ENCODE measurements around the gene BNIP2. TPM values are rescaled to one million over a fixed set of nuclear protein-coding genes. Genes with fewer than 3 reads are reported as not detected.

The BNIP2 gene
- total RNA-seq, 4 donors from 2014 or later = 152 to 270 (median 196) TPM

DNA sequence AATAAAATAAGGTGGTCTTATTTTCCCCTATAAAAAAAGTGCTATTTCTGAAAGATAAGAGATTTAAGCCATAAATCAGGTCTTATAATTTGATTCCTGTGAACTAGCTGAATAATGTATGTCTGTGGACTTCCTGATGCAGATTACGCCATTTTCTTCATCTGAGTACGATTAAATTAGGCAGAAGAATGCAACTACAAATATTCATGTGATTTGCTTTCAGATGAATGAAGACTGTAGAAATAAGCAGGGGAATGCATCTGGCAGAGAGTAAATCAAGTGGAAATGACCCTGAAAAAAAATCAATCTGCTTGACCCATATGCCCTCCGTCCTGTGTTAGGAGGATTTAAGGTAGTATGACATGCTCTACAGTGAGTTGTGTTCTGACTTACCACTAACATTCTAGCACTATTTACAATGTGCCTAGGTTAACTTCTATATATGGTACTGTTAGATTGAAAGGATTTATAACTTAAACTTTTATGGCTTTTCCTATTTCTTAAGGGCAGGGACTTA, 14.7 kb downstream of the BNIP2 start:
- no peaks in the 10 kb centered on the region for H3K9me3 ChIP-seq
- peaks cover 0 to 8% (median 4%) of the 10 kb centered on the region in 4 donors for H3K4me1 ChIP-seq
- 86% methylated on average over 3 of the region's 3 CpGs for WGBS
- TF ChIP-seq, protein P1, sequence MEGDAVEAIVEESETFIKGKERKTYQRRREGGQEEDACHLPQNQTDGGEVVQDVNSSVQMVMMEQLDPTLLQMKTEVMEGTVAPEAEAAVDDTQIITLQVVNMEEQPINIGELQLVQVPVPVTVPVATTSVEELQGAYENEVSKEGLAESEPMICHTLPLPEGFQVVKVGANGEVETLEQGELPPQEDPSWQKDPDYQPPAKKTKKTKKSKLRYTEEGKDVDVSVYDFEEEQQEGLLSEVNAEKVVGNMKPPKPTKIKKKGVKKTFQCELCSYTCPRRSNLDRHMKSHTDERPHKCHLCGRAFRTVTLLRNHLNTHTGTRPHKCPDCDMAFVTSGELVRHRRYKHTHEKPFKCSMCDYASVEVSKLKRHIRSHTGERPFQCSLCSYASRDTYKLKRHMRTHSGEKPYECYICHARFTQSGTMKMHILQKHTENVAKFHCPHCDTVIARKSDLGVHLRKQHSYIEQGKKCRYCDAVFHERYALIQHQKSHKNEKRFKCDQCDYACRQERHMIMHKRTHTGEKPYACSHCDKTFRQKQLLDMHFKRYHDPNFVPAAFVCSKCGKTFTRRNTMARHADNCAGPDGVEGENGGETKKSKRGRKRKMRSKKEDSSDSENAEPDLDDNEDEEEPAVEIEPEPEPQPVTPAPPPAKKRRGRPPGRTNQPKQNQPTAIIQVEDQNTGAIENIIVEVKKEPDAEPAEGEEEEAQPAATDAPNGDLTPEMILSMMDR (IDR thresholded peaks at IDR 0.05) = no peak
- no peak for TF ChIP-seq POLR2AphosphoS5 (IDR thresholded peaks at IDR 0.05)
- no peak for TF ChIP-seq EP300 (IDR thresholded peaks at IDR 0.05)
- TF ChIP-seq POLR2A (IDR thresholded peaks at IDR 0.05; ENCODE audit: low read depth) = no peak
- intact Hi-C loops (cut with DNase I) = no loop called here
- H3K4me3 ChIP-seq = no peak overlapping the region
- peaks cover 62 to 100% (median 87%) of the 10 kb centered on the region in 4 donors for H3K36me3 ChIP-seq
- no peak for DNase-seq (ENCODE audit: extremely low spot score)
- no peak overlapping the region for H3K27ac ChIP-seq (replicated peaks in 1 of 4)
- no peaks in the 10 kb centered on the region for H3K27me3 ChIP-seq

DNA sequence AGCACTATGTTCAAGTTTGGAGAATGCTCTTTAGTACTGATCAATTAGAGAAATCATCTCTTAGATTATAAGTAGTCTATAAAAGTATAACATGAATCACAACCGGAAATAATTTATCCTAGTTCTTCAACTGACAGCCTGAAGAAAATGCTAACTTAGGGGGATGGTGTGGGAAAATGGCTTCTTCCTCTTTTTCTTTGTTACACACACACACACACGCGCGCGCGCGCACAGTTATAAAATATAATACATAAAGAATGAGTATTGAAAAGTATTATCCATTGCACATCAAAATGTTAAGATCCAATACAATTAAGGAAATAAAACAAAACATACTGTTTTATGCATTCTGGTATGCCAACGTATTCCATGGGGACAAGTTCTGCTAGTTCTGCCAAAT, 20.6 kb downstream of the BNIP2 start:
- no peak for DNase-seq (ENCODE audit: extremely low spot score)
- TF ChIP-seq POLR2A (IDR thresholded peaks at IDR 0.05; ENCODE audit: low read depth) (no peak), EP300 (IDR thresholded peaks at IDR 0.05) (no peak), POLR2AphosphoS5 (IDR thresholded peaks at IDR 0.05) (no peak)
- TF ChIP-seq, protein P1 (IDR thresholded peaks at IDR 0.05) = no peak
- Histone ChIP-seq H3K27me3 (no peaks in the 10 kb centered on the region), H3K9me3 (no peaks in the 10 kb centered on the region), H3K4me1 (peaks cover 0 to 10% (median 5%) of the 10 kb centered on the region in 4 donors), H3K4me3 (no peak overlapping the region), H3K27ac (replicated peaks in 1 of 4) (no peak overlapping the region), H3K36me3 (peaks cover 45 to 93% (median 68%) of the 10 kb centered on the region in 4 donors)
- intact Hi-C loops (cut with DNase I) = no loop called here
- 93% methylated on average over 8 of the region's 8 CpGs for WGBS

DNA sequence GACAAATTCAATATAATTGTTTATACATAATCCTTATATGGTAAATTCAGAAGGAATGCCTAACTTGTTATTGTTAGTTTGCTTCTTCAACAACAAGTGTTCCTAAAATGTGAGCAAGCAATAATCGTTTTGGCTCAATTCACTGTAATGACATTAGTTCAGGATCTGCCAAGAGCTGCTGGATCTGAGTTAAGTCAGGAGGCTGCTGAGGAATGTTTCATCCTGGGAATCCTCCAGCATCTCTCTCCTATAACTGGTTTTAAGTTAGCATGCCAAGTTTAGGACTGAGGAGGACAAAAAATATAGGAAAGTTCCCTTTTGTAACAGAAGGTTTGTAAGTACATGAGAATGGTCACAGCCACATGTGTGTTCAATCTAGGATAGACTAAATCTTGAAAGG, 26.9 kb downstream of the BNIP2 start:
- DNase-seq (ENCODE audit: extremely low spot score) = no peak
- peak in 1 of 2 donors; percentile 27 for TF ChIP-seq POLR2AphosphoS5 (IDR thresholded peaks at IDR 0.05)
- no peak for TF ChIP-seq EP300 (IDR thresholded peaks at IDR 0.05)
- no peak for TF ChIP-seq POLR2A (IDR thresholded peaks at IDR 0.05; ENCODE audit: low read depth)
- TF ChIP-seq, protein P1 (IDR thresholded peaks at IDR 0.05) = no peak
- peaks cover 10 to 26% (median 18%) of the 10 kb centered on the region in 4 donors for H3K4me1 ChIP-seq
- WGBS = 20% methylated on average over 1 of the region's 1 CpG
- peaks cover 13 to 51% (median 31%) of the 10 kb centered on the region in 4 donors for H3K36me3 ChIP-seq
- H3K27ac ChIP-seq (replicated peaks in 1 of 4) = peak overlapping the region; percentile 38 to 48 (median 40)
- H3K27me3 ChIP-seq = no peaks in the 10 kb centered on the region
- intact Hi-C loops (cut with DNase I) = no loop called here
- H3K4me3 ChIP-seq = no peak overlapping the region
- no peaks in the 10 kb centered on the region for H3K9me3 ChIP-seq

DNA sequence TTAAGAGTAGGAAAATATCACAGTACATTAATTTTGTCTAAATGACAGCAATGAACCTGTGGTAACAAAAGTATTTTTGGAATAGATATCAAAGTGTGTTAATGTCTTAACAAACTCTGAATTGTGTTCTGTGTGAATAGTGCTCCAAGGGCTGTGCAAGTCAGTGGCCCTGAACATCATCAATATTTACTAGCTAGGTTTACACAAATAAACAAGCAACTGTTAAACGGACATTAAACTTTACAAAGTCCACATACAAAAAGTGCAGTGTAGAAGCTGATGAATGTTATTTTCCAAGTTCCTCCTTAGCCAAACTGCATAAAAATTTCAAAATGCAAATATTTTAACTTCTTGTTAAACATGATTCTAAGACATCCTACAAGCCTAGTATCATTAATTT, 29.8 kb downstream of the BNIP2 start:
- H3K27ac ChIP-seq (replicated peaks in 1 of 4) = no peak overlapping the region
- WGBS = 33% methylated on average over 1 of the region's 1 CpG
- intact Hi-C loops (cut with DNase I) = no loop called here
- H3K9me3 ChIP-seq = no peaks in the 10 kb centered on the region
- TF ChIP-seq POLR2AphosphoS5 (IDR thresholded peaks at IDR 0.05) = no peak
- TF ChIP-seq, protein P1 (IDR thresholded peaks at IDR 0.05) = no peak
- peaks cover 24 to 46% (median 39%) of the 10 kb centered on the region in 4 donors for H3K4me1 ChIP-seq
- no peaks in the 10 kb centered on the region for H3K27me3 ChIP-seq
- DNase-seq (ENCODE audit: extremely low spot score) = no peak
- H3K4me3 ChIP-seq = no peak overlapping the region
- H3K36me3 ChIP-seq = peaks cover 0 to 25% (median 14%) of the 10 kb centered on the region in 4 donors

DNA sequence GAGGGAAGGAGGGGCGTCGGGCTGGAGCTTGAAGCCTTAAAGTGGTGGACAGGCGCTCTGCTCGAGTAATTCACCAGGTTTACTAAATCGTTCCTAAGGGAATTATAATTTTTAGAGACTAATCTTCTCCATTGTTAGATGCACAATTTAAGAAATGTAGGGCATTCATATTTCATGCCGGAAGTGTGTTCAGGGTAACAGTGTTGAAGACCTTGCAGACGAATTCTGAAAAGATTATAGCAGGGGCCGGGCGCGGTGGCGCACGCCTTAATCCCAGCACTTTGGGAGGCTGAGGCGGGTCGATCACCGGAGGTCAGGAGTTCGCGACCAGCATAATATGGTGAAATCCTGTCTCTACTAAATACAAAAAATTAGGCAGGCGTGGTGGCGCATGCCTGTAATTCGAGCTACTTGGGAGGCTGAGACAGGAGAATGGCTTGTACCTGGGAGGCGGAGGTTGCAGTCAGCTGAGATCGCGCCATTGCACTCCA, 31.4 kb downstream of the BNIP2 start:
- no peaks in the 10 kb centered on the region for H3K9me3 ChIP-seq
- no peak for TF ChIP-seq EP300 (IDR thresholded peaks at IDR 0.05)
- no peak for TF ChIP-seq POLR2AphosphoS5 (IDR thresholded peaks at IDR 0.05)
- no peak for TF ChIP-seq POLR2A (IDR thresholded peaks at IDR 0.05; ENCODE audit: low read depth)
- TF ChIP-seq, protein P1 (IDR thresholded peaks at IDR 0.05) = no peak
- H3K27me3 ChIP-seq = no peaks in the 10 kb centered on the region
- 53% methylated on average over 21 of the region's 23 CpGs for WGBS
- H3K4me1 ChIP-seq = peaks cover 24 to 48% (median 43%) of the 10 kb centered on the region in 4 donors
- intact Hi-C loops (cut with DNase I) = no loop called here
- peak overlapping the region; percentile 84 to 91 (median 86) for H3K27ac ChIP-seq (replicated peaks in 1 of 4)
- H3K4me3 ChIP-seq = peak overlapping the region; percentile 74 to 98 (median 87)
- DNase-seq (ENCODE audit: extremely low spot score) = no peak
- peaks cover 0 to 16% (median 7%) of the 10 kb centered on the region in 4 donors for H3K36me3 ChIP-seq
